ENCODE data around the gene SCNN1B.

DNA sequence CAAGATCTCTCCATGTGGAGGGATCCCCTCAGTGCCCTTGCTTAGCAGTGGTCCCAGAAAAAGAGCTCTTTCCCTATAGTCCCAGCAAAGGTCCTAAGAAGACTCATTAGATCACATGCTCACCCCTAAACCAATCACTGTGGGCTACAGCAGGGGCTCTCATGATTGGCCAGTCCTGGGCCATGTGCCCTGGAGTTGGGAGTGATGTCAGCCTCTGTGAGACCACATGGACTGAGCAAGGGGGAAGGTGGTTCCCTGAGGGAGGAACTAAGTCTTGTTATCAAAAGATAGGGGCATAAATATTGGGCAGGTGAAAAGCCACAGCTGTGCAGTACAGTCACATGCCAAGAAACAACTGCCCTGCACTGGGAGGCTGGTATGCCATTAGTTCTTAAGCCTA, 51.3 kb downstream of the SCNN1B start:
- TF ChIP-seq, protein P1, sequence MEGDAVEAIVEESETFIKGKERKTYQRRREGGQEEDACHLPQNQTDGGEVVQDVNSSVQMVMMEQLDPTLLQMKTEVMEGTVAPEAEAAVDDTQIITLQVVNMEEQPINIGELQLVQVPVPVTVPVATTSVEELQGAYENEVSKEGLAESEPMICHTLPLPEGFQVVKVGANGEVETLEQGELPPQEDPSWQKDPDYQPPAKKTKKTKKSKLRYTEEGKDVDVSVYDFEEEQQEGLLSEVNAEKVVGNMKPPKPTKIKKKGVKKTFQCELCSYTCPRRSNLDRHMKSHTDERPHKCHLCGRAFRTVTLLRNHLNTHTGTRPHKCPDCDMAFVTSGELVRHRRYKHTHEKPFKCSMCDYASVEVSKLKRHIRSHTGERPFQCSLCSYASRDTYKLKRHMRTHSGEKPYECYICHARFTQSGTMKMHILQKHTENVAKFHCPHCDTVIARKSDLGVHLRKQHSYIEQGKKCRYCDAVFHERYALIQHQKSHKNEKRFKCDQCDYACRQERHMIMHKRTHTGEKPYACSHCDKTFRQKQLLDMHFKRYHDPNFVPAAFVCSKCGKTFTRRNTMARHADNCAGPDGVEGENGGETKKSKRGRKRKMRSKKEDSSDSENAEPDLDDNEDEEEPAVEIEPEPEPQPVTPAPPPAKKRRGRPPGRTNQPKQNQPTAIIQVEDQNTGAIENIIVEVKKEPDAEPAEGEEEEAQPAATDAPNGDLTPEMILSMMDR (IDR thresholded peaks at IDR 0.05): no peak
- TF ChIP-seq POLR2A (IDR thresholded peaks at IDR 0.05) (no peak), EP300 (IDR thresholded peaks at IDR 0.05) (no peak), POLR2AphosphoS5 (IDR thresholded peaks at IDR 0.05) (no peak)

All from gastroesophageal sphincter (tissue), 3 donors.